Upper lobe of left lung (tissue), 4 donors: ENCODE data around the gene KLF8.

Experiments
- CTCF ChIP-seq, 6 experiments: fragments of 450-650 bp in 4 of 6; fragments of 200-600 bp in 2 of 6; sonication (generic) in 2 of 6; IDR thresholded peaks; one replicate each; pipeline ENCODE4 v1.5.1; 2016 to 2019; ENCODE audit warnings: antibody characterized with exemption in 6 of 6
- POLR2A ChIP-seq, 4 donors: fragments of 450-650 bp; IDR thresholded peaks; one replicate each; pipeline ENCODE4 v1.5.1; 2016 to 2017; ENCODE audit warnings: antibody characterized with exemption in 4 of 4, mild to moderate bottlenecking in 2 of 4

- TF ChIP-seq CTCF (IDR thresholded peaks at IDR 0.05): no peak
- TF ChIP-seq POLR2A (IDR thresholded peaks at IDR 0.05): no peak
These were observed 944 bp downstream of the KLF8 start for GRCh38 chrX:56233100-56233499.
